AG04449 (cell line): ENCODE measurements around the gene GPX2.

ENCODE experiments used
- CTCF ChIA-PET: fragments of 350-600 bp; formaldehyde crosslinking; extraction: SDS; loops from one replicate; lab custom pipeline; 2021; ENCODE audit warnings: antibody characterized with exemption; lab: Yijun Ruan, JAX
- POLR2A ChIA-PET: fragments of 400-600, 350-600 bp; formaldehyde crosslinking; extraction: SDS; loops from one replicate; lab custom pipeline; 2020; ENCODE audit warnings: antibody characterized with exemption, inconsistent platforms; lab: Yijun Ruan, JAX
- DNase-seq: peaks from one replicate; pipeline ENCODE4 v3.0.0-alpha.2; 2010; ENCODE audit warnings: low read depth, low spot score
- H3K4me3 ChIP-seq: 2 replicates; pipeline ENCODE4 v1.5.1; 2011; ENCODE audit warnings: low read depth, mild to moderate bottlenecking, control low read depth, low read length
- CTCF ChIP-seq: IDR thresholded peaks from one replicate; pipeline ENCODE4 v1.5.1; 2011; ENCODE audit warnings: mild to moderate bottlenecking, moderate library complexity, low read length, control low read depth, inconsistent platforms; ENCODE audit not compliant: insufficient read depth; ENCODE audit errors: missing control alignments

Gene GPX2

GRCh38 chr14:64891173-64891838, 51.2 kb downstream of the GPX2 start:
- no peak for DNase-seq
- H3K4me3 ChIP-seq, result no peak overlapping the region
- TF ChIP-seq CTCF, result no peak
- ChIA-PET CTCF (interaction anchor here (0.7 to 10.3 kb wide), 73 partner anchors 9 to 549 kb away, joined by 3 to 419 read pairs (median 6); partner anchors contain the start of genes CHURC1, FNTB and SPTB), POLR2A (interaction anchor here (1.3 kb wide), 1 partner anchor 68 kb away, joined by 3 read pairs; no protein-coding TSS in a partner anchor)

GRCh38 chr14:64889352-64889751, 53.2 kb downstream of the GPX2 start:
- ChIA-PET CTCF (interaction anchor here (1.1 to 10.3 kb wide), 9 partner anchors 9 to 219 kb away, joined by 3 to 419 read pairs (median 91); partner anchors contain the start of gene SPTB), POLR2A (no interaction called here)
- no peak overlapping the region for H3K4me3 ChIP-seq
- no peak for TF ChIP-seq CTCF
- no peak for DNase-seq
